ENCODE measurements around the gene NPPB.

- TF ChIP-seq POLR2AphosphoS5 (IDR thresholded peaks at IDR 0.05): no peak
- no peak for TF ChIP-seq CTCF (IDR thresholded peaks at IDR 0.05)
Measured at GRCh38 chr1:11842154-11843041, 16.3 kb downstream of the NPPB start.

Measured in breast epithelium (tissue), 3 donors.